Measurements from ENCODE around the gene PIGB.
"Not testable (repeated sequence)": the region's sequence is repeated elsewhere in the genome, so short reads cannot be mapped to it uniquely, and the experiment has no call there.

PIGB gene

GRCh38 chr15:55383687-55384086, 64.7 kb downstream of the PIGB start:
- no peak for DNase-seq

GRCh38 chr15:55387027-55387426, 68.0 kb downstream of the PIGB start:
- DNase-seq: no peak

DNA sequence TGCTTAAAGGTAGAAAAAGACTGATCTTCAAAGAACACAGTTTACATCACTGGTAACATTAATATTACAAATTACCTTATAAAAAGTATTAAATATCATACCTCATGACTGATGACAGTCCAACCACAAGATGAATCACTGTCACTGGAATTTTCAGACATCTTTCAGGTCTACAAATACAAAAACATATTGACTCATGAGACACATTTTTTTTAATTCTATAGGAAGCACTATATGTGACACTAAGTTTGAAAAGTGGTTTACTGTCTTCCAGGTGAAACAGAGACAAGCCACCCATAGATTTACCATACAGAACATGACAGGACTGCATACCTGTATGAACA, 70.2 kb downstream of the PIGB start:
- no peak for DNase-seq

- no peak for DNase-seq
These were observed 75.7 kb downstream of the PIGB start for GRCh38 chr15:55394694-55395093.

DNA sequence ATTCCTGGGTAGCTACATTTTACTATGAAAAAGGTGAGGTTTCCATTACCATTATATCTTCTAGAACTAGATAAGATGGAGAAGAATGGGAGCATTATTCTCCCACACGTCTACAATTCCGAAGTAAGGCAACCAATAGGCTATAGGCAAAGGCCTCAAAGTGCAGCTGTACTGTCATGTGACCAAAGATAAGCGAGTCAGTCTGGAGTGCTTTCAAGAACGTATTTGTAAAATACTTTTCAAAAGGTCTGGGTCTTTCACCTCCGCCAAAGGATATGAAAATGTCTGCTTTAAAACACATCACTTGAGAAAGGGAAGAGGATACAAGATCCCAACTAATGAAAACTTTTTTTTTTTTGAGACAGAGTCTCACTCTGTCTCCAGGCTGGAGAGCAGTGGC, 79.2 kb downstream of the PIGB start:
- DNase-seq: no peak

DNA sequence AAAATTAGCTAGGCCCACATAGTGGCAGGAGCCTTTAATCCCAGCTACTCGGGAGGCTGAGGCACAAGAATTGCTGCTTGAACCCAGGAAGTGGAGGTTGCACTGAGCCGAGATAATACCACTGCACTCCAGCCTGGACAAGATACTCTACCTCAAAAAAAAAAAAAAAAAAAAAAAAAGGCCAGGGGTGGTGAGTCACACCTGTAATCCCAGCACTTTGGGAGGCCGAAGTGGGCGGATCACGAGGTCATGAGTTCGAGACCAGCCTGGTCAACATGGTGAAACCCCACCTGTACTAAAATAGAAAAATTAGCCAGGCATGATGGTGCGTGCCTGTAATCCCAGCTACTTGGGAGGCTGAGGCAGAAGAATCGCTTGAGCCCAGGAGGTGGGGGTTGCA, 81.0 kb downstream of the PIGB start:
- not testable (repeated sequence) for DNase-seq

GRCh38 chr15:55401786-55402246, 82.8 kb downstream of the PIGB start:
- no peak for DNase-seq

GRCh38 chr15:55402707-55403106, 83.7 kb downstream of the PIGB start:
- DNase-seq: no peak

DNA sequence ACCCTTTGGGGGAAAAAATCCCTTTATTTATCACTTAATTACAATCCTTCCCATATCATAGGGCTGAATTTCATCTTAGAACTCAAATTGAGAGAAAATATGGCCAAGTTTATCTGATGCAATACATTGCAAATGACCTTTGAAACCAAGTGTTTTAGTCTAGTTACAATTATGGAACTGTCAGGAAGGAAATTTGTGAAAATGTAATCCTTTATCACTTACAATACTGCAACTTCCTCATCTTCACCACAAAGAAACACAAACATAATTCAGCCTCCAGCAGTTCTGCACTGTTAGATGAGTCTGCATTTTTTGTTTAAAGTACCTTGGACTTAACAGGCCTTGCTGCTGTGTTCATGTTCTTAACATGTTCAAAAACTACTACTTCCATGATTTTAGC, 84.5 kb downstream of the PIGB start:
- DNase-seq: no peak
